ENCODE results near the gene IRF1.
"Not testable (repeated sequence)": the region's sequence is repeated elsewhere in the genome, so short reads cannot be mapped to it uniquely, and the experiment has no call there.

Gene IRF1

GRCh38 chr5:132490484-132491367 is at the start of gene IRF1:
IRF1 (minus strand) TSS chr5:132490773; CDS start chr5:132489478, 1,295 bp downstream.
- peak; percentile 61 for DNase-seq

GRCh38 chr5:132540149-132540548 is 49.6 kb upstream of the IRF1 start:
- DNase-seq = no peak

- DNase-seq = no peak
These were observed 49.1 kb upstream of the IRF1 start for GRCh38 chr5:132539716-132540115.

- no peak for DNase-seq
These were observed 40.4 kb upstream of the IRF1 start for GRCh38 chr5:132530946-132531345.

- DNase-seq = no peak
These were observed 38.5 kb upstream of the IRF1 start for GRCh38 chr5:132528866-132529634.

- DNase-seq = no peak
These were observed 37.4 kb upstream of the IRF1 start for GRCh38 chr5:132528021-132528420.

- no peak for DNase-seq
These were observed 36.5 kb upstream of the IRF1 start for GRCh38 chr5:132526974-132527564.

- no peak for DNase-seq
These were observed 35.9 kb upstream of the IRF1 start for GRCh38 chr5:132526290-132526973.

- no peak for DNase-seq
These were observed 34.7 kb upstream of the IRF1 start for GRCh38 chr5:132525299-132525724.

- not testable (repeated sequence) for DNase-seq
These were observed 34.3 kb upstream of the IRF1 start for GRCh38 chr5:132524877-132525276.

GRCh38 chr5:132522067-132522466 is 31.5 kb upstream of the IRF1 start:
- not testable (repeated sequence) for DNase-seq

GRCh38 chr5:132513618-132514336 is 23.2 kb upstream of the IRF1 start:
- DNase-seq = not testable (repeated sequence)

GRCh38 chr5:132510076-132510475 is 19.5 kb upstream of the IRF1 start:
- no peak for DNase-seq

GRCh38 chr5:132506094-132506692 is 15.6 kb upstream of the IRF1 start:
- no peak for DNase-seq

- DNase-seq = no peak
These were observed 15.1 kb upstream of the IRF1 start for GRCh38 chr5:132505641-132506040.

GRCh38 chr5:132504746-132505145 is 14.2 kb upstream of the IRF1 start:
- DNase-seq = no peak

- DNase-seq = no peak
These were observed 12.7 kb upstream of the IRF1 start for GRCh38 chr5:132503244-132503643.

- DNase-seq = no peak
These were observed 11.7 kb upstream of the IRF1 start for GRCh38 chr5:132501961-132502931.

GRCh38 chr5:132501629-132501956 is 11.0 kb upstream of the IRF1 start:
- no peak for DNase-seq

- DNase-seq = no peak
These were observed 10.5 kb upstream of the IRF1 start for GRCh38 chr5:132500931-132501628.
